LNCaP clone FGC (cell line): ENCODE results near the gene TUBB6.
A peak's percentile ranks its signal among the peaks of the same experiment; 100 is the strongest.

Experiments
- DNase-seq: peaks from one replicate; pipeline ENCODE4 v3.0.0-alpha.2; 2011; ENCODE audit warnings: low read depth
- H3K4me3 ChIP-seq: 2 replicates; pipeline ENCODE4 v1.5.1; 2011; ENCODE audit warnings: mild to moderate bottlenecking, low read depth, low read length, control low read depth
- TF ChIP-seq, protein P1 (sequence below): IDR thresholded peaks from 2 replicates; pipeline ENCODE4 v1.5.1; 2012; ENCODE audit warnings: mild to moderate bottlenecking; ENCODE audit not compliant: control insufficient read depth, insufficient read depth; ENCODE audit errors: extremely low read depth

TUBB6 gene

GRCh38 chr18:12302391-12303147 is 5.5 kb upstream of the TUBB6 start:
- TF ChIP-seq, protein P1, sequence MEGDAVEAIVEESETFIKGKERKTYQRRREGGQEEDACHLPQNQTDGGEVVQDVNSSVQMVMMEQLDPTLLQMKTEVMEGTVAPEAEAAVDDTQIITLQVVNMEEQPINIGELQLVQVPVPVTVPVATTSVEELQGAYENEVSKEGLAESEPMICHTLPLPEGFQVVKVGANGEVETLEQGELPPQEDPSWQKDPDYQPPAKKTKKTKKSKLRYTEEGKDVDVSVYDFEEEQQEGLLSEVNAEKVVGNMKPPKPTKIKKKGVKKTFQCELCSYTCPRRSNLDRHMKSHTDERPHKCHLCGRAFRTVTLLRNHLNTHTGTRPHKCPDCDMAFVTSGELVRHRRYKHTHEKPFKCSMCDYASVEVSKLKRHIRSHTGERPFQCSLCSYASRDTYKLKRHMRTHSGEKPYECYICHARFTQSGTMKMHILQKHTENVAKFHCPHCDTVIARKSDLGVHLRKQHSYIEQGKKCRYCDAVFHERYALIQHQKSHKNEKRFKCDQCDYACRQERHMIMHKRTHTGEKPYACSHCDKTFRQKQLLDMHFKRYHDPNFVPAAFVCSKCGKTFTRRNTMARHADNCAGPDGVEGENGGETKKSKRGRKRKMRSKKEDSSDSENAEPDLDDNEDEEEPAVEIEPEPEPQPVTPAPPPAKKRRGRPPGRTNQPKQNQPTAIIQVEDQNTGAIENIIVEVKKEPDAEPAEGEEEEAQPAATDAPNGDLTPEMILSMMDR, result no peak
- DNase-seq, result no peak
- no peak overlapping the region for H3K4me3 ChIP-seq

DNA sequence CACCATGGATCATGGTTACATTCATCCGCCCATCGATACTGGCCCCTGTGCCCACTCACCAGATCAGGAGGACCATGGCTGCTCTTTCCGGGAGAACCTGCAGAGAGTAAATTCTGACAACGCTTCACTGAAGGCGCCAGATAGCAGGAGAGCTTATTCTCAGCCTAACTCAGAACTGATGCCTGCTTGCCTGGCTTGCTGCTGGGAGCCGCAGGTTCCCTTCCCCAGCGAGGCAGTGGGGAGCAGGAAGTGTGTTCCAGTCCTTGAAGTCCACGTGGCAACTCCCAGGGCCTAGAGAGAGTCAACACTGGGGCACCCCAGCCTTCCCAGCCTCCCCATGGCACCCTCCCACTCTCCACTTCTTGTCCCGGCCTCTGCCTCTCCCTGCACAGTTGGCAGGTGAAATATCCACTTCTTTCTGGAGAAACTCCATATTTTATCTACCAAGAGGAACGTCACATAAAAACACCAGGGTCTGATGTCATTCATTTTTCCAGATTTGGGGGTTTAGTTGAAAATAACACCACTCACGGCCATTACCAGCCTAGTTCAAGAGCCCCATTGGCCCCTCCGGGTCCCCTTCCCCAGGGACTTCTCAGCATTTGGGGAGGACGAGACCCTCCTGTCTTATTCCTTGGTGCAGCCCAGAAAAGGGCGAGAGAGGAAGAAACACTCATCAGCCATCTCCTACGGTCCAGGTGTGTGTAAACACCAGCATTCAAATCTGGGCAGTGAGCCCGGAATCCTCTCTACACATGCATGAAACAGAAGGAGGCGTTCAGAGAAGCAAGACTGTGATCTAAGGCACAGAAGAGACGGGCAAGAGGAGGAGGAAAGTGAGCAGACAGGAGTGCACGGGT is 3.5 kb upstream of the TUBB6 start:
- DNase-seq, result peak; percentile 87
- TF ChIP-seq, protein P1, result no peak
- H3K4me3 ChIP-seq, result no peak overlapping the region

- H3K4me3 ChIP-seq, result no peak overlapping the region
- TF ChIP-seq, protein P1, result no peak
- DNase-seq, result no peak
These were observed 2.8 kb upstream of the TUBB6 start for GRCh38 chr18:12305211-12305610.

DNA sequence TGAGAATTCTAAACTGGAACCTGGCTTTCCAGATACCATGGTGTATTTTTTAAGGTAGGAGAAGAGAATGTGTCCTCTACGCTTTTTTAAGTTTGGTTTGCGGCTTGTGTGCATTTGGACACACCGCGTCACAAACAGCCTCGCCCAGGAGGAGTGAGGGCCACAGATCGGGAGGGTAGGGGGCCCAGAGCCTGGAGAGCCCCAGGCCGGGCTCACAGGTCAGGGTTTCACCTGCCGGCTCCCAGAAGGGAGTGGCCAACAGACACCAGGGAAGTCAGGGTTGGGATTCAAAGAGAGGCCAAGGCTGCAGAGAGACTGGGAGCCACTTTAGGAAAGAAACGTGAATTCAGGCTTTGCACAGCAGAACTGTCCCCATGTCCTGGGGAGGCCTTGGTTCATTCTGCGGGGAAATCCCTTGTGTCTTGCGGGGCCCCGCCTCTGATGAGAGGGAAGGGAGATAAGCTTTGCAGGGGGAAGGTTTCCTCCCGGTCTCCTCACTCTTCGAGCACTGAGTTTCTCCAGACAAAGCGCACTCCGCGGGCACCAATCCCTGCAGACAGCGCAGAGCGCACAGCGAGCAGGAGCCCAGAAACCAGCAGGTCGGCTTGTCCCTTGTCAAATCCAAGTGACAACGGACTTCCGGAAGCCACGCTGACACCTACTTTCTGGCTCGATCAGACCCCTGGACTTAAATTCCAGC is 2.0 kb upstream of the TUBB6 start:
- H3K4me3 ChIP-seq, result no peak overlapping the region
- TF ChIP-seq, protein P1, result no peak
- no peak for DNase-seq

- no peak overlapping the region for H3K4me3 ChIP-seq
- DNase-seq, result no peak
- TF ChIP-seq, protein P1, result no peak
These were observed 1.0 kb upstream of the TUBB6 start for GRCh38 chr18:12306752-12307700.

DNA sequence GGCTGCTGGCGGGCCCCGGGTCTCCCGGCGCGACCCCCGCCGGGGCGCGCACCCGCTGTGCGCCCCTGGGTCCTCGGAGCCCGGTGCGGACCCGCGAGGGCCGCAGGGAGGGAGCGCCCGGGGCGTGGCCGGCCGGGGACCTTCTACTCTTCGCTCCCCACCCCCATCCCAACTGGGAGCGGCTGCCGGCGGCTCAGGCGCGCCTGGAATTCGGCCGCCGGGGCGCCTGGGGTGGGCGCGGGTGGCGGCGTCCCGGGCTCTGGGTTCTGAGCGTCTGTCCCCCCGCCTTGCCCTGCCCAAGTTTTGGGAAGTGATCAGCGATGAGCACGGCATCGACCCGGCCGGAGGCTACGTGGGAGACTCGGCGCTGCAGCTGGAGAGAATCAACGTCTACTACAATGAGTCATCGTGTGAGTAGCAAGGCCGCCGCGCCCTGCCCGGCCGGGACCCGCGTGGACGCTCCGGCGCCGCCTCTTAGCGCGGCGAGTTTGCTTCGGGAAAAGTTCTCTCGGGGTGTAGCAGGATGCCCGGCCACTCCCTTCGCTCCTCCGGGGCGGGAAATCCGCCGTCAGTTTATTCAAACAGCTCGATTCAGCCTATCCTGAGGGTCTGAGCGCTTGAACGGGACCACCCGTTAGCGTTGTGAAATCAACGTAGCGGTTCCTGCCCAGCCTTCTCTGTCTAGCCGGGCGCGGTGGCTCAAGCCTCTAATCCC is 502 bp downstream of the TUBB6 start:
- TF ChIP-seq, protein P1, result no peak
- DNase-seq, result no peak
- H3K4me3 ChIP-seq, result peak overlapping the region; percentile 36
